G401 (cell line): ENCODE results near the gene TADA3. TPM values are rescaled to one million over a fixed set of nuclear protein-coding genes. Genes with fewer than 3 reads are reported as not detected.

Source experiments
- DNase-seq: peaks from one replicate; pipeline ENCODE4 v3.0.0-alpha.2; 2015; ENCODE audit warnings: low spot score
- in situ Hi-C: cut with HindIII; loops from 2 replicates; pipeline ENCODE4 v1.10.0; 2016; ENCODE audit warnings: low sequenced_read_pairs, mixed read lengths
- total RNA-seq: library from RNA; depleted of rRNA; stranded (reverse); fragments of >200 nt; shearing (Covaris generic); gene quantifications from 2 replicates; pipeline ENCODE4 v1.2.3, GENCODE V29; 2014; rRNA removed

TADA3 gene
- 70.0 and 72.1 TPM in 2 replicates for total RNA-seq

GRCh38 chr3:9792405-9793160 lies at the start of gene TADA3, which contains the start of gene ARPC4:
Gene TADA3, minus strand, starts transcription at chr3:9792473. Its CDS starts 1,007 bp downstream, at chr3:9791466.
Gene ARPC4, plus strand, starts transcription at chr3:9793082. Its CDS starts 40 bp downstream, at chr3:9793122.
- in situ Hi-C loops: no loop called here
- DNase-seq: peak; percentile 96

- no peak for DNase-seq
- in situ Hi-C loops: no loop called here
Measured at GRCh38 chr3:9841015-9841414, 48.7 kb upstream of the TADA3 start.

- in situ Hi-C loops: no loop called here
- no peak for DNase-seq
Measured at GRCh38 chr3:9838856-9839255, 46.6 kb upstream of the TADA3 start.

GRCh38 chr3:9837701-9838582 lies 45.7 kb upstream of the TADA3 start:
- no peak for DNase-seq
- in situ Hi-C loops: no loop called here

- in situ Hi-C loops: no loop called here
- DNase-seq: no peak
Measured at GRCh38 chr3:9834520-9835380, 42.5 kb upstream of the TADA3 start.

GRCh38 chr3:9833078-9833477 lies 40.8 kb upstream of the TADA3 start:
- DNase-seq: no peak
- in situ Hi-C loops: no loop called here

GRCh38 chr3:9831253-9831652 lies 39.0 kb upstream of the TADA3 start:
- in situ Hi-C loops: no loop called here
- no peak for DNase-seq

- DNase-seq: no peak
- in situ Hi-C loops: no loop called here
Measured at GRCh38 chr3:9828801-9829755, 36.8 kb upstream of the TADA3 start.

GRCh38 chr3:9826815-9827573 lies 34.7 kb upstream of the TADA3 start:
- in situ Hi-C loops: no loop called here
- no peak for DNase-seq

GRCh38 chr3:9825451-9826040 lies 33.3 kb upstream of the TADA3 start:
- in situ Hi-C loops: no loop called here
- DNase-seq: no peak

- in situ Hi-C loops: no loop called here
- DNase-seq: no peak
Measured at GRCh38 chr3:9820946-9821345, 28.7 kb upstream of the TADA3 start.

GRCh38 chr3:9820543-9820942 lies 28.3 kb upstream of the TADA3 start:
- DNase-seq: no peak
- in situ Hi-C loops: no loop called here

- in situ Hi-C loops: no loop called here
Measured at GRCh38 chr3:9818666-9819335, 26.5 kb upstream of the TADA3 start.

GRCh38 chr3:9817436-9817835 lies 25.2 kb upstream of the TADA3 start:
- in situ Hi-C loops: no loop called here
- DNase-seq: no peak

More at GRCh38 chr3:9818666-9819335, 26.5 kb upstream of the TADA3 start:
- DNase-seq: no peak

GRCh38 chr3:9815986-9816385 lies 23.7 kb upstream of the TADA3 start:
- in situ Hi-C loops: no loop called here
- DNase-seq: no peak

- in situ Hi-C loops: no loop called here
Measured at GRCh38 chr3:9812870-9813483, 20.7 kb upstream of the TADA3 start.

More at GRCh38 chr3:9812870-9813483, 20.7 kb upstream of the TADA3 start:
- DNase-seq: no peak
